ENCODE data around the gene MDP1.

DNA sequence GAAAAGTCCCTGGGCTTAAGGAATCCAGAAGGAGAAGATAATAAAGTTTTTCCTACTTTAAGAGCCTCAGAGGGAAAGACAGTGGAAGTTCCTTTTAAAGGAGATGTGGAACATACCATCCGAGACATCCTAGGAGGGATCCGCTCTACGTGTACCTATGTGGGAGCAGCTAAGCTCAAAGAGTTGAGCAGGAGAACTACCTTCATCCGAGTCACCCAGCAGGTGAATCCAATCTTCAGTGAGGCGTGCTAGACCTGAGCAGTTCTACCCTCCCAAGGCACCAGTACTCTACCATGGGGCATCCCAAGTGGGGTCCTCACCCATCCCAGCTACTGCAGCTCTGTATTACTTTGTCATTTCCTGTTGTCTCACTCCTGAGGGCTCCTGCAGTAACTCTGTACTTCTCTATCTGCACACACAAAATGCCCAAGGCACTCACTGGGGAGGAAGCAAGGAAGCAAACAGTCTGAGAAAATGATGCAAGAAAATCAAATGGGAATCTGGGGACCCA, 22.7 kb upstream of the MDP1 start:
- TF ChIP-seq POLR2AphosphoS5 (IDR thresholded peaks at IDR 0.05; ENCODE audit: low read depth, low read length): peak; percentile 41; the same call in 1 of the 2 replicates
- peak; percentile 39; the same call in 1 of the 2 replicates for TF ChIP-seq POLR2A (IDR thresholded peaks at IDR 0.05; ENCODE audit: low read depth, low read length)
- no peak for TF ChIP-seq TAF1 (IDR thresholded peaks at IDR 0.05; ENCODE audit: low read depth, low read length)
